Activated CD8-positive, alpha-beta T cell treated with anti-CD3 and anti-CD28 coated beads, Interleukin-2, amount 10 ng/mL, durations not matched to agents 7 days and 5 days (primary cell): ENCODE data around the gene ZNF33A. TPM values are rescaled to one million over a fixed set of nuclear protein-coding genes. Genes with fewer than 3 reads are reported as not detected.
A peak's percentile ranks its signal among the peaks of the same experiment; 100 is the strongest.
"Not testable (repeated sequence)": the region's sequence is repeated elsewhere in the genome, so short reads cannot be mapped to it uniquely, and the experiment has no call there.

ENCODE experiments used
- ATAC-seq: fragments of 150-1000 bp; cut with Tn5 transposase; one replicate; pipeline ENCODE4 v1.10.0; 2021; ENCODE audit warnings: moderate library complexity
- CTCF ChIA-PET: fragments of 350-600 bp; sonication (Branson Sonifier 250); formaldehyde crosslinking; loops from one replicate; lab custom pipeline; 2021; ENCODE audit warnings: antibody characterized with exemption; lab: Charles Lee
- POLR2A ChIA-PET: fragments of 350-600 bp; sonication (Branson Sonifier 250); formaldehyde crosslinking; loops from one replicate; lab custom pipeline; 2021; ENCODE audit warnings: antibody characterized with exemption; lab: Charles Lee
- DNase-seq: peaks from one replicate; pipeline ENCODE4 v3.0.0-alpha.2; 2020
- H3K27ac Mint-ChIP-seq: one replicate; pipeline ENCODE4 v1.8.0; 2021; ENCODE audit warnings: mild to moderate bottlenecking, mixed read lengths
- H3K27me3 Mint-ChIP-seq: one replicate; pipeline ENCODE4 v1.8.0; 2021; ENCODE audit warnings: low read depth, mixed read lengths
- H3K36me3 Mint-ChIP-seq: one replicate; pipeline ENCODE4 v1.8.0; 2021; ENCODE audit warnings: low read depth, mixed read lengths
- H3K4me1 Mint-ChIP-seq: one replicate; pipeline ENCODE4 v1.8.0; 2021; ENCODE audit warnings: low read depth, mixed read lengths
- H3K4me3 Mint-ChIP-seq: one replicate; pipeline ENCODE4 v1.8.0; 2021; ENCODE audit warnings: mild to moderate bottlenecking, mixed read lengths
- H3K9me3 Mint-ChIP-seq: one replicate; pipeline ENCODE4 v1.8.0; 2022; ENCODE audit warnings: mixed read lengths; ENCODE audit not compliant: insufficient read depth
- total RNA-seq, 2 experiments: library from RNA; stranded (reverse); gene quantifications; one replicate each; pipeline ENCODE4 v1.2.3, GENCODE V29; 2021

The ZNF33A gene
- total RNA-seq, result 10 to 100 TPM; 26.1 to 26.6 TPM

DNA sequence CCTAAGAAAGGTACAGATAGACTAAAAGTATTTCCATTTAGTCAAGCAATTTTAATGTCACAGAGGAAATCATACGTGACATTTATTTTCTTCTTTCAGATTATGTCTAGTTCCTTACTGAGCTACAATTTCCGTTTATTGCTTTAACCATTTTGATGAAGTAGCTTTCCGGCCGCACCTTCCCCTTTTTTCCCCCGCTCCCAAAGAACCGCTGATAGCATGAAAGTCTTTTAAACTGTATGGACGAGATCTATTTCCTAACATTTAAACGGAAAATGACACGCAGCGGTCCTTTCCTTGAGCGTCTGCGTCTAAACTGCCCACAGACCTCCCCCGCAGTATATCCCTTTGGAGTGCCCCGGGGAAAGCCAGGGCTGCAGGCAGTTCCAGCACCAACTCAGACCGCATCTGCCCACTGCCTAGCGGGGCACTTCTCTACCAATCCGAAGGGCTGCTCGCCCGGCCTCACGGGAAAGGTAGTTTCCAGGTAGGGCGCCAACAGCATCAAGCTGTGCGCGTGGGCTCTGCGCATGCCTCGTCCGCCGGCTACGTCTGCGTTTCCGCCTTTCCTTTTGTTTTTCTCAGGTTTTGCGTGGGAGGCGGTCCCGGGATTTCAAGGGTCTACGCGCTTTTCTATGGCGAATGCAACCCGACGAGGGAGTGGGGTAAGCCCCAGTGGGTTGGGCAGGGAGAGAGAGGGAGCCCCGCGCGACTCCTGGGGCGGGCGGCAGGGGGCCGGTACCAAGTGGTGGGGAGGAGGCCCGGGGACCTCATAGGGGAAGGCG lies at the start of gene ZNF33A:
ZNF33A (plus strand) TSS at position 557 of the 785 bp plus-strand sequence. CDS start 1,667 bp downstream, outside the sequence.
- peak within 1 kb of the TSS; percentile 79 for H3K4me3 Mint-ChIP-seq
- no peaks in the 10 kb centered on the region for H3K9me3 Mint-ChIP-seq
- no peaks in the 10 kb centered on the region for H3K27me3 Mint-ChIP-seq
- peaks cover 25% of the 10 kb centered on the region for H3K4me1 Mint-ChIP-seq
- peaks cover 31% of the 10 kb centered on the region for H3K36me3 Mint-ChIP-seq
- ChIA-PET CTCF (interaction anchor here (1.7 kb wide), 1 partner anchor 34 kb away, joined by 13 read pairs; the partner anchor contains the start of gene ZNF25), POLR2A (interaction anchor here (0.6 to 4.3 kb wide), 2 partner anchors 8 to 35 kb away, joined by 3 to 26 read pairs; partner anchors contain the start of gene ZNF25)
- DNase-seq, result peak; percentile 92
- ATAC-seq, result peak; percentile 87
- H3K27ac Mint-ChIP-seq, result peak within 1 kb of the TSS; percentile 99

DNA sequence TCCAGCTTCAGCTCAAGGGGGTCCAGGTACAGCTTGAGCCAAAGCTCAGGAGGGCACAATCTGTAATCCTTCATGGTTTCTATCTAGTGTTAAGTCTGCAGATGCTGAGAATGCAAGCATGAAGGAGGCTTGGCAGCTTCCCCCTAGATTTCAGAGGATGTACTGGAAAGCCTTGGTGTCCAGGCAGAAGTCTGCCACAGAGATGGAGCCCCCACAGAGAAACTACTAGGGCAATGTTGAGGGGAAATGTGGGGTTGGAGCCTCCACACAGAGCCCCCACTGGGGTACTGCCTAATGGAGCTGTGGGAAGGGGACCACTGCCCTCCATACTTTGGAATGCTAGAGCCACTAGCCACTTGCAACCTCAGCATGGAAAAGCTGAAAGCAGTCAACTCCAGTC lies 45.5 kb upstream of the ZNF33A start:
- no peak for DNase-seq
- no peak overlapping the region for H3K27ac Mint-ChIP-seq
- H3K27me3 Mint-ChIP-seq, result no peaks in the 10 kb centered on the region
- no peak for ATAC-seq
- H3K36me3 Mint-ChIP-seq, result peaks cover 45% of the 10 kb centered on the region
- ChIA-PET CTCF (interaction anchor here (1.6 kb wide), 1 partner anchor 10 kb away, joined by 5 read pairs; no protein-coding TSS in a partner anchor), POLR2A (no interaction called here)
- H3K4me1 Mint-ChIP-seq, result no peaks in the 10 kb centered on the region
- peaks cover 13% of the 10 kb centered on the region for H3K9me3 Mint-ChIP-seq
- no peak overlapping the region for H3K4me3 Mint-ChIP-seq

DNA sequence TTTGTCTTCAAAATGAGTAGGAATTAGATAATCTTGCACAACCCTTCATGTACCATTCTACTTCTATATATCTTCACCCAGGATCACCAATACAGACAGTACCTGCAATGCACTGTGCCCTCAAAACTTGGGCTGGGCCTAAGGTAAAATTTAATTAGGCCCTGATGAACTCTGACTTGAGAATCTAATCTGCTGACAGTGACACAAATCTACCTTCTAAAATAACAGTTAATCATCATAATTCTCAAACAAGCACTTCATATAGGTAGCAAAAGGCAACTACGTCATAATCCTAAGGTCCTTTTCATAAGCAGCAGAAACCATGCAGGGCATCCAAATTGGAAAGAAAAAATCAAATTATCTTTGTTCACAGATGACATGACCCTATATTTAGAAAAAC lies 38.1 kb upstream of the ZNF33A start:
- H3K27ac Mint-ChIP-seq, result no peak overlapping the region
- ATAC-seq, result no peak
- DNase-seq, result no peak
- H3K36me3 Mint-ChIP-seq, result peaks cover 45% of the 10 kb centered on the region
- H3K4me3 Mint-ChIP-seq, result no peak overlapping the region
- ChIA-PET POLR2A (no interaction called here), CTCF (no interaction called here)
- H3K27me3 Mint-ChIP-seq, result no peaks in the 10 kb centered on the region
- H3K9me3 Mint-ChIP-seq, result peaks cover 6% of the 10 kb centered on the region
- H3K4me1 Mint-ChIP-seq, result peaks cover 25% of the 10 kb centered on the region

DNA sequence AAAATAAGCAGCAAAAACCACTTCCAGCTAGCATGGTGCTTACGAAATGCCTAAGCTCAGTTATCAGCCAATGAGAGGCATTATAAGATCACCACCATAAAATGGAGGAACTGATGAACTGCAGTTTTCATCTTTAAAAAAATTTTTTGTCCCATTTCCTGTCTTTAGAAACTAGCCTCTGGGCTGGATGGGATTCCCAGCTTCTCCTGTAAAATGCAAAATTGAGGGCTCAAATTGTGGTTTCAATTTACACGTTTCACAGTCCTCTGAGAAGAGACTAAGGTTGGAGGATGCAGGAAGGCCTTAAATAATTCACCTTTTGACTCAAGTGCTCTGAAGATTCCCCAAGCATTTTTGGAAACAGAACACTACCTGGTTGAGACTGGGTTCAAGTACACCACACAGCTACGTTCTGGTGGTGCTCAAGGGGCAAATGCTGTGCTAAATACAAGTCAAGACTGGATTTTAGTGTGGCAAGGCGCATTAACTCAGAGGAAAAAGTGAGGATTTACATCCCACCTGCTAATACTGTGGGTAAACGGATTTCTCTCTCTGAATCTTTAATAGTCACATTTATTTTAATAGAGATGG lies 35.0 kb upstream of the ZNF33A start:
- POLR2A ChIA-PET, result interaction anchor here (1.2 to 3.6 kb wide), 2 partner anchors 35 to 118 kb away, joined by 6 to 26 read pairs; partner anchors contain the start of genes ZNF33A and ZNF37A
- DNase-seq (peak; percentile 22), ATAC-seq (no peak)
- Mint-ChIP-seq H3K27me3 (no peaks in the 10 kb centered on the region), H3K4me1 (peaks cover 25% of the 10 kb centered on the region), H3K27ac (peak overlapping the region; percentile 96), H3K4me3 (peak overlapping the region; percentile 90), H3K9me3 (peaks cover 6% of the 10 kb centered on the region), H3K36me3 (peaks cover 23% of the 10 kb centered on the region)
- CTCF ChIA-PET, result interaction anchor here (1.2 to 1.7 kb wide), 5 partner anchors 9 to 391 kb away, joined by 3 to 5 read pairs (median 4); partner anchors contain the start of gene ZNF248

DNA sequence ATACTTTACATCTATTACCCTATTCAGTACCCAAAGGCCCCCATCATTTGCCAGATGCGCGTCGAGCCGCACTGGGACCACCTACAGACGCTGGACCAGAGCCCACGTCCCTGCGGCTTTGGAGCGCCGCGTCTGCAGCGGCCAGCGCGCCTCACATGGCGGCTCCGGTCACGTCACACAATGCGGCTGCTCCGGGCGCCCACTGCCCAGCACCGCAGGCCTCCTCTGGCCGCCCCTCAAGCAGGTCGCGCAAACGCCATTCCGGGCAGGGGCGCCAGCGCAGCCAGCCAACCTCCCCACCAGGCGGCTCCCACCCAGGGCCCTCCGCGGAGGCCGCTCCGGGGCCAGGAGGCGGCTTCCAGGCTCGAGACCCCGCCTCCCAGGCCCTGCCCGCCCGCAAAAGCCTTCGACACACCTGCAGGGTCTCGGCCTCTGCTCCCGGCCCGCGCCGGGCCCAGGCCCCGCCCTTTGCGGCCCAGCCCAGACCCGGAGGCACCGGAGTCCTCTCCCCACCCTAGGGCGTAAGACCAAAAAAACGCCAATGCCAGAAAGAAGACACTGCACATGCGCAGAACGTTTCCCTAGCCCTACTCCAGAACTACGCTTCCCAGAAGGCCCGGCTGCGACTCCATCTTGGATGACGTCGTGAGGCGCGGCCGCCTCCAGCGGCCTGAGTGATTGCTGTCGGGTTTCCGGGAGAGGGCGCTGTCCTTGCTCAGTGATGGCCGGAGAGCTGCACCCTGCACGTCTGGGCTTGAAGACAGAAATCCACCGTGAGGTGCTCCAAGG lies 34.2 kb upstream of the ZNF33A start, which contains the start of gene ZNF25:
ZNF25 (minus strand) TSS at position 557 of the 789 bp plus-strand sequence. CDS start 4,925 bp downstream, outside the sequence.
- CTCF ChIA-PET, result interaction anchor here (0.8 to 1.7 kb wide), 21 partner anchors 10 to 426 kb away, joined by 3 to 13 read pairs (median 4); partner anchors contain the start of genes ZNF248, ZNF33A and ZNF37A
- H3K27me3 Mint-ChIP-seq, result no peaks in the 10 kb centered on the region
- POLR2A ChIA-PET, result interaction anchor here (1.2 to 3.6 kb wide), 2 partner anchors 35 to 118 kb away, joined by 3 to 26 read pairs; partner anchors contain the start of gene ZNF33A
- peak within 1 kb of the TSS; percentile 90 for H3K4me3 Mint-ChIP-seq
- peak; percentile 99 for DNase-seq
- H3K27ac Mint-ChIP-seq, result peak within 1 kb of the TSS; percentile 96
- peaks cover 20% of the 10 kb centered on the region for H3K36me3 Mint-ChIP-seq
- H3K4me1 Mint-ChIP-seq, result peaks cover 25% of the 10 kb centered on the region
- H3K9me3 Mint-ChIP-seq, result peaks cover 6% of the 10 kb centered on the region
- ATAC-seq, result peak; percentile 92

DNA sequence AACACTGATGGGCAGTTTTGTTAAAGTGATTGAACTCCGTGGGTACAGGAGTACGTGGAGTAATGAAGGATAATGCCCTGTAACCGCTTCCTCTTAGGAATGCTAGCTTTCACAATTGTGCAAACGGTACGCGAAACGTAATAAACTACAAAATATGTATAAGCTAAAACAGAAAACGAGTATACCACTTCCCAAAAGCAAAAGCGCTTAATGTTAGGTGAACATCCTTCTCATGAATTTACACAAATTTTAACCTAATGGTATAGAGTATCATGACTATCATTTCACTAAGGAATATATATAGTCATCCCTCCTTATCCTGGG lies 33.6 kb upstream of the ZNF33A start:
- no peak for DNase-seq
- CTCF ChIA-PET, result interaction anchor here (0.8 to 1.4 kb wide), 16 partner anchors 10 to 425 kb away, joined by 3 to 13 read pairs (median 4); partner anchors contain the start of genes ZNF33A and ZNF37A
- Mint-ChIP-seq H3K4me1 (peaks cover 25% of the 10 kb centered on the region), H3K36me3 (peaks cover 18% of the 10 kb centered on the region), H3K27me3 (no peaks in the 10 kb centered on the region), H3K27ac (peak overlapping the region; percentile 96), H3K9me3 (peaks cover 6% of the 10 kb centered on the region), H3K4me3 (peak overlapping the region; percentile 90)
- ATAC-seq, result no peak
- POLR2A ChIA-PET, result interaction anchor here (1.2 to 3.6 kb wide), 2 partner anchors 34 to 118 kb away, joined by 3 to 26 read pairs; partner anchors contain the start of gene ZNF33A

DNA sequence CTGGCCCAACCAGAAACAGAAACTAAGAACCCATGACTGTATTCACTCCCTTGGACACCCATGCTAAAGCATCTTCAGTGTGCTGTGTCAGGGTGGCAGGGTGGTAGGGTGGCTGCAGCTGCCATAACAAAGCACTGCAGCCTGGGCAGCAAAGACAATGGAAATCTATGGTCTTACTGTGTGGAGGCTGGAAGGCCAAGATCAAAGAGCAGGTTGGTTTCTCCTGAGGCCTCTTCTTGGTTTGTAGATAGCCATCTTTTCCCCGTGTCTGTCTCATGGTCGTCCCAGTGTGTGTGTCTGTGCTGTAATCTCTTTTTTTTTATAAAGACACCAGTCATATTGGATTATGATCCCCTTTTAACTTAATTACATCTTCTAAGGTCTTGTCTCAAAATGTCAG lies 18.8 kb upstream of the ZNF33A start:
- H3K4me1 Mint-ChIP-seq, result no peaks in the 10 kb centered on the region
- H3K4me3 Mint-ChIP-seq, result no peak overlapping the region
- ChIA-PET POLR2A (no interaction called here), CTCF (no interaction called here)
- no peak for DNase-seq
- ATAC-seq, result no peak
- H3K36me3 Mint-ChIP-seq, result no peaks in the 10 kb centered on the region
- H3K27me3 Mint-ChIP-seq, result no peaks in the 10 kb centered on the region
- H3K9me3 Mint-ChIP-seq, result no peaks in the 10 kb centered on the region
- no peak overlapping the region for H3K27ac Mint-ChIP-seq

DNA sequence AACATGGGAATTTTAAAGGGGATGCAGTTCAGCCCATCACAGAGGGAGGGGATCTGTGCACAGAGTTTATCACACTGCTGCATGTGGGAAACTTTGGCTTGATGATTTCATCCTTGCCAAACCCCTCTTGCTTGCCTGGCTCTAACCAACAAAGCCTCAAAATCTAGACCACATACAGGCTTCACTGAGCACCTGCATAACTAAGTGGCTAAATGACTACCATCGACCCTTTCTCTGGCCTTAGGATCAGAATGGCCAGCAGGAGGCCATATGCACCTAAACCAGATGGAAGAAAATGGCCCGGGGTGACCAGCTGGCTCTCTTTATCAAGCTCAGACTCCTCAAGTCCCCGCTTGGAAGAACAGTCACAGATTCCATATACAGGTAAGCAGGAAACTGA lies 18.4 kb upstream of the ZNF33A start:
- no peaks in the 10 kb centered on the region for H3K36me3 Mint-ChIP-seq
- no peak overlapping the region for H3K27ac Mint-ChIP-seq
- no peaks in the 10 kb centered on the region for H3K9me3 Mint-ChIP-seq
- H3K4me3 Mint-ChIP-seq, result no peak overlapping the region
- no peaks in the 10 kb centered on the region for H3K27me3 Mint-ChIP-seq
- DNase-seq (no peak), ATAC-seq (no peak)
- CTCF ChIA-PET, result interaction anchor here (1.4 kb wide), 1 partner anchor 15 kb away, joined by 5 read pairs; no protein-coding TSS in a partner anchor
- POLR2A ChIA-PET, result no interaction called here
- no peaks in the 10 kb centered on the region for H3K4me1 Mint-ChIP-seq

DNA sequence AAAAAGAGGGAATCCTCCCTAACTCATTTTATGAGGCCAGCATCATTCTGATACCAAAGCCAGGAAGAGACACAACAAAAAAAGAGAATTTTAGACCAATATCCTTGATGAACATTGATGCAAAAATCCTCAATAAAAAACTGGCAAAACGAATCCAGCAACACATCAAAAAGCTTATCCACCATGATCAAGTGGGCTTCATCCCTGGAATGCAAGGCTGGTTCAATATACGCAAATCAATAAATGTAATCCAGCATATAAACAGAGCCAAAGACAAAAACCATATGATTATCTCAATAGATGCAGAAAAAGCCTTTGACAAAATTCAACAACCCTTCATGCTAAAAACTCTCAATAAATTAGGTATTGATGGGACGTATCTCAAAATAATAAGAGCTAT lies 11.6 kb upstream of the ZNF33A start:
- H3K27ac Mint-ChIP-seq, DNase-seq, ATAC-seq, H3K4me1 Mint-ChIP-seq, H3K36me3 Mint-ChIP-seq, CTCF ChIA-PET, POLR2A ChIA-PET, H3K4me3 Mint-ChIP-seq, H3K27me3 Mint-ChIP-seq, H3K9me3 Mint-ChIP-seq: not testable (repeated sequence)

DNA sequence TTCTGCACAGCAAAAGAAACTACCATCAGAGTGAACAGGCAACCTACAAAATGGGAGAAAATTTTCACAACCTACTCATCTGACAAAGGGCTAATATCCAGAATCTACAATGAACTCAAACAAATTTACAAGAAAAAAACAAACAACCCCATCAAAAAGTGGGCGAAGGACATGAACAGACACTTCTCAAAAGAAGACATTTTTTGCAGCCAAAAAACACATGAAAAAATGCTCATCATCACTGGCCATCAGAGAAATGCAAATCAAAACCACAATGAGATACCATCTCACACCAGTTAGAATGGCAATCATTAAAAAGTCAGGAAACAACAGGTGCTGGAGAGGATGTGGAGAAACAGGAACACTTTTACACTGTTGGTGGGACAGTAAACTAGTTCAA lies 10.0 kb upstream of the ZNF33A start:
- H3K36me3 Mint-ChIP-seq, ATAC-seq, POLR2A ChIA-PET, H3K4me3 Mint-ChIP-seq, H3K4me1 Mint-ChIP-seq, H3K9me3 Mint-ChIP-seq, CTCF ChIA-PET, H3K27me3 Mint-ChIP-seq, DNase-seq, H3K27ac Mint-ChIP-seq: not testable (repeated sequence)

DNA sequence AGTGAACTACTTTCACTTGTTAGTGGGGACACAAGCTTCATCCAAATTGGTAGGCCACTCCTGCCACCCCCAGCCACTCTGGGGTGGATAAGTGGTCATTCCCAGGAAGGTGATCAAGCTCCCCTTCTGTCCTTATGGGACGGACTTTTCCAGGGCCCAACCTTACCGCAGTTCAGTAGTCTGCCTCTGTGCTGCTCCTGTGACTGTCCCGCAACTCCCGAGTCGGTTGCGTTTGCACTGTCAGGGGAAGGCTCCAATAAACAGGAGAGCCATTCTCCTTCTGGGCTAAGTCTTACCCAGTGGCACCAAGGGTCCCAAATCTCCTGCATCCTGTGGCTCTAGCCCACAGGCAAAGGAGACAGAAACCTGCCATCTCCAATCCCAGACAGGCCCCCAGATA lies 7.4 kb upstream of the ZNF33A start:
- ATAC-seq, result no peak
- no peaks in the 10 kb centered on the region for H3K36me3 Mint-ChIP-seq
- H3K27me3 Mint-ChIP-seq, result no peaks in the 10 kb centered on the region
- H3K27ac Mint-ChIP-seq, result no peak overlapping the region
- no peaks in the 10 kb centered on the region for H3K4me1 Mint-ChIP-seq
- POLR2A ChIA-PET, result no interaction called here
- CTCF ChIA-PET, result interaction anchor here (1.9 to 2.1 kb wide), 2 partner anchors 26 to 28 kb away, joined by 4 to 6 read pairs; partner anchors contain the start of gene ZNF25
- no peak for DNase-seq
- H3K9me3 Mint-ChIP-seq, result no peaks in the 10 kb centered on the region
- no peak overlapping the region for H3K4me3 Mint-ChIP-seq
